RPMI8226 (cell line): ENCODE measurements around the gene CDSN.
A peak's percentile ranks its signal among the peaks of the same experiment; 100 is the strongest.
"Not testable (repeated sequence)": the region's sequence is repeated elsewhere in the genome, so short reads cannot be mapped to it uniquely, and the experiment has no call there.

Experiments used
- DNase-seq: peaks from one replicate; pipeline ENCODE4 v3.0.0-alpha.2; 2015

Gene CDSN

GRCh38 chr6:31081872-31082271 lies 38.4 kb downstream of the CDSN start:
- DNase-seq, result no peak

GRCh38 chr6:31079656-31080261 lies 40.5 kb downstream of the CDSN start:
- DNase-seq, result peak; percentile 80

GRCh38 chr6:31076611-31077010 lies 43.6 kb downstream of the CDSN start:
- DNase-seq, result no peak

- no peak for DNase-seq
These were observed 44.7 kb downstream of the CDSN start for GRCh38 chr6:31075528-31075927.

- no peak for DNase-seq
These were observed 45.8 kb downstream of the CDSN start for GRCh38 chr6:31074401-31074800.

- DNase-seq, result peak; percentile 43
These were observed 49.5 kb downstream of the CDSN start for GRCh38 chr6:31070711-31071197.

GRCh38 chr6:31068669-31069340 lies 51.4 kb downstream of the CDSN start:
- peak; percentile 84 for DNase-seq

- not testable (repeated sequence) for DNase-seq
These were observed 52.2 kb downstream of the CDSN start for GRCh38 chr6:31067891-31068668.

GRCh38 chr6:31067028-31067427 lies 53.2 kb downstream of the CDSN start:
- not testable (repeated sequence) for DNase-seq

- DNase-seq, result no peak
These were observed 54.7 kb downstream of the CDSN start for GRCh38 chr6:31065556-31065955.
